ENCODE measurements around the gene KCNK3. TPM values are rescaled to one million over a fixed set of nuclear protein-coding genes. Genes with fewer than 3 reads are reported as not detected.

KCNK3 gene
- total RNA-seq, 1 experiment from 2014 or later, result 0.09 TPM

DNA sequence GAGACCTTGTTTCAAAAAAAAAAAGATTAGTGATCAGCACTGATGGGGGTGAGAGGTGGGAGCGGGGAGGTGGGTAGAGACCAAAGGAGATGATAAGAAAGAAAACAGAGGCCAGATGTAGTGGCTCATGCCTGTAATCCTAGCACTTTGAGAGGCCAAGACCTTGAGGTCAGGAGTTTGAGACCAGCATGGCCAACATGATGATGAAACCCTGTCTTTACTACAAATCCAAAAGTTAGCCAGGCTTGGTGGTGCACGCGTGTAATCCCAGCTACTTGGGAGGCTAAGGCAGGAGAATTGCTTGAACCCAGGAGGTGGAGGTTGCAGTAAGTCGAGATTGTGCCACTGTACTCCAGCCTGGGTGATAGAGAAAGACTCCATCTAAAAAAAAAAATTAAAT, 62.0 kb downstream of the KCNK3 start:
- H4K8ac ChIP-seq (replicated peaks; ENCODE audit: insufficient read length, low read depth, low read length), result no peak overlapping the region
- Mint-ChIP-seq H3K4me3 (no peak overlapping the region), H3K9me3 (peaks cover 8 to 9% of the 10 kb centered on the region in 2 experiments), H3K4me1 (peaks cover 61 to 69% of the 10 kb centered on the region in 2 experiments), H3K27me3 (ENCODE audit: low read depth) (peaks cover 58% of the 10 kb centered on the region), H3K36me3 (ENCODE audit: insufficient read depth in 1 of 3, low read depth in 3 of 3) (peaks cover 4 to 10% (median 5%) of the 10 kb centered on the region in 3 experiments; a peak in 5 of 7 replicates), H3K27ac (no peak overlapping the region)
- H4K5ac ChIP-seq (ENCODE audit: insufficient read length, low read depth, low read length), result no peak overlapping the region
- H3K79me2 ChIP-seq (ENCODE audit: insufficient read depth, low read length), result no peaks in the 10 kb centered on the region
- H3T11ph ChIP-seq (ENCODE audit: low read length), result no peak overlapping the region
- H3K79me1 ChIP-seq (ENCODE audit: insufficient read depth, low read depth, low read length, poor library complexity, severe bottlenecking), result no peaks in the 10 kb centered on the region
- no peak overlapping the region for H2BK12ac ChIP-seq (ENCODE audit: insufficient read length, low read depth, low read length)
- no peaks in the 10 kb centered on the region for H3K9me3 ChIP-seq (ENCODE audit: control insufficient read depth, low read depth, low read length)
- no peak overlapping the region for H4K91ac ChIP-seq (ENCODE audit: insufficient read length, low read depth, low read length)
- H3K14ac ChIP-seq (ENCODE audit: insufficient read depth, low read length), result no peak overlapping the region
- no peak for TF ChIP-seq CTCF (conservative IDR thresholded peaks at IDR 0.05)
- no peak overlapping the region for H2BK15ac ChIP-seq (ENCODE audit: low read depth, low read length)
- H2AFZ ChIP-seq (ENCODE audit: low read length), result no peak overlapping the region
- H2BK20ac ChIP-seq (ENCODE audit: low read depth, low read length, poor library complexity, severe bottlenecking), result no peak overlapping the region
- no CpG with 5 or more reads among the region's 4 CpGs for WGBS (ENCODE audit: extremely low coverage, insufficient read length, low lambda C conversion rate)
- no peak overlapping the region for H3K4ac ChIP-seq (ENCODE audit: low read depth, low read length)
- no peak overlapping the region for H3K18ac ChIP-seq (ENCODE audit: insufficient read length, low read depth, low read length)
- no peak for DNase-seq
- H3K23me2 ChIP-seq (ENCODE audit: insufficient read length, low read depth, low read length, poor library complexity, severe bottlenecking), result no peaks in the 10 kb centered on the region
- no peak overlapping the region for H3K9ac ChIP-seq (ENCODE audit: extremely low read depth, insufficient read length, low read length)
- no peak overlapping the region for H2AK5ac ChIP-seq (ENCODE audit: insufficient read length, low read length)
- no peak overlapping the region for H2BK120ac ChIP-seq (ENCODE audit: low read depth, low read length, poor library complexity, severe bottlenecking)
- H3K56ac ChIP-seq (ENCODE audit: insufficient read length, low read depth, low read length), result no peak overlapping the region
- no peak overlapping the region for H3K23ac ChIP-seq (ENCODE audit: insufficient read length, low read depth, low read length)
- H3K4me2 ChIP-seq (ENCODE audit: insufficient read depth, insufficient read length, low read length), result no peak overlapping the region
- no peaks in the 10 kb centered on the region for H4K20me1 ChIP-seq (ENCODE audit: control insufficient read depth, insufficient read depth, insufficient read length)
- H2BK5ac ChIP-seq (ENCODE audit: insufficient read length, low read length), result no peak overlapping the region
- H3K27me3 ChIP-seq (ENCODE audit: insufficient read depth, low read length), result peaks cover 4% of the 10 kb centered on the region; the same call in 1 of the 2 replicates
- H3K27ac ChIP-seq (ENCODE audit: insufficient read length, low read depth, low read length), result no peak overlapping the region
- H3K4me1 ChIP-seq (ENCODE audit: insufficient read depth, low read length), result peaks cover 11% of the 10 kb centered on the region

Data from H9 (cell line).